Dedifferentiated amniotic fluid mesenchymal stem cell (primary cell): Measurements from ENCODE around the gene TMEM131.

Experiments
- DNase-seq: peaks from one replicate; pipeline ENCODE4 v3.0.0-alpha.2; 2016; ENCODE audit errors: extremely low spot score

The TMEM131 gene

DNA sequence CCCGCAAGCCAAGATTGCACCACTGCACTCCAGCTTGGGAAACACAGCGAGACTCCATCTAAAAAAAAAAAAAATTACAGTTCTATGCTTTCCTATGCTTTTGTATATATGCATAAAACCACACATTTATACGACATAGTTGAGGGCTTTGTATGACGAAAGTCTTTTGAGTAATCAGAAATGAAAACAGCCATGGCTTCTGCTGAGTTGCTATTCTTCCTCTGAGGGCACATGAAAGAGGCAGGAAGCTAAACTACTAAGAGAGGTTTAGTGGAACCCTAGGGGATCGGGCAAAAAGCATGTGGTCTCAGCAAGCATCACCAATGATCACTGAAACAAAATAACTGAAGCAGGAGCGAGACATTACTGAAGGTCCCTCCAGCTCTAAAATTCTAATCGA is 182.8 kb downstream of the TMEM131 start:
- DNase-seq, result no peak

DNA sequence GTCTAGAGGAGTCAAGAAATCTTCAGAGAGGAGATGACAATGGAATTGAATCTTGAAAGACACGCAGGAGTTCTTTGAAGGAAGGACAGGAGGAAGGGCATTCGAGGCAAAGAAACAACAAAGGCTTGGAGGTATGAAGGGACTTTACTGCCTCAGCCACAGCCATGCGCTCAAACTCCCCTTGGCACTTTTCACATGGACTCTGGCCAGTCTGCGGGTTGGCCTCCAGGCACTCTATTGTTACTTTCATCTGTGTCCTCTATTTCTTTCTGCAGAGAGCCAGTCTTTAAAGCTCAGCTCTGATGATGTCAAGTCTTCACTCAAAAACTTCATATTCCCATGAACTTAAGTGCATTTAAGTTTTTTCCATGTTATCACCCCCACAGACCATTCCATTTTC is 186.9 kb downstream of the TMEM131 start:
- no peak for DNase-seq

DNA sequence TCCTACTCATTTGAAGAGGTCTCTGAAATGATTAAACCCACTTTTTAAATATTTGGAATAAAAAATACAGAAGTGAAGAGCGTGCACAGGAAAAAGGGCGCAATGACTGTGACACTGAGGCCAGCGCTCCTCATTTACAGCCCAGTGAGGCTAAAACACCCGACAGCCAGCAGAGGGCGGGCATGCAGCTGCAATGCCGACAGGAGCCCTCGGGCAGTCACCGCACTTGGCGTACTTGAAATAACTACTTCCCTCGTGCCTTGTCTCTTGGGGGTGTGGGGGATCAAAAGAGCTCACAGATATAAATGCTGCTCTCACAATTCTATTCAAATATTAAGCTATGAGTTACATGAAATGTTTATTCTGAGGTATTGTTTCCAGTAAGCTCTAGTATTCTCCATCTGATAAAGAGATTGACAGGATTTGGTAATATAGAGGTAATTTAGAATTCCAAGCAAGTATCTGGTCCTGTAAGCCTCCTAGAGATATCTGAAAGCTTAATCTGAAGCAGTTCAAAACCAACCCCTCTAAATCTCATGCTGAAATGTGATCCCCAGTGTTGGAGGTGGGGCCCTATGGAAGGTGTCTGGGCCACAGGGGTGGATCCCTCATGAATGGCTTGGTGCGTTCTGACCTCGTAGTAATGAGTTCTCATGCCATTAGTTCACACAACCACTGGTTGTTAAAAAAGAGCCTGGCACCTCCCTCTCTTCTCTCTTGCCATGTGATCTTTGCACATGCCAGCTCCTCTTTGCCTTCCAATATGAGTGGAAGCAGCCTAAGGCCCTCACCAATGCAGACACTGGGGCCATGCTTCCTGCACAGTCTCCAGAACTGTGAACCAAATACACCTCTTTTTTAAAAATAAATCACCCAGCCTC is 188.8 kb downstream of the TMEM131 start:
- DNase-seq, result peak; percentile 55

DNA sequence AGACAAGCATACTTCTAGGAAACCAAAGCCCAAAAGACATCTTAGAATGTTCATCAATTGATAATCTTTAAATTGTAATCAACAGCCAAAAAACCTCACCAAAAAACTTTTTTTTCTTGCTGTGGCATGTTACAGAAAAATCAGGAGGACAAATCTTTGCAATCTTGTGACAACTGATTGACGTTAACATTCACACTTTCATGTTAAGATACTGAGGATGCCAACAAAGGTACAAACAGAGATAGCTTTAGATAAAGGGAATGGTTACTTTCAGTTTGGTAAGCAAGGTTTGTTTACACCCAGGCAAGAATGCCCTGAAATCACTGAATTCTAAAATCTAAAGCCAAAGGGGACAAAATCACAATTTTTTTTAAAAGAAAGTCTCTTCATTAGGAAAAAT is 190.0 kb downstream of the TMEM131 start:
- DNase-seq, result no peak

DNA sequence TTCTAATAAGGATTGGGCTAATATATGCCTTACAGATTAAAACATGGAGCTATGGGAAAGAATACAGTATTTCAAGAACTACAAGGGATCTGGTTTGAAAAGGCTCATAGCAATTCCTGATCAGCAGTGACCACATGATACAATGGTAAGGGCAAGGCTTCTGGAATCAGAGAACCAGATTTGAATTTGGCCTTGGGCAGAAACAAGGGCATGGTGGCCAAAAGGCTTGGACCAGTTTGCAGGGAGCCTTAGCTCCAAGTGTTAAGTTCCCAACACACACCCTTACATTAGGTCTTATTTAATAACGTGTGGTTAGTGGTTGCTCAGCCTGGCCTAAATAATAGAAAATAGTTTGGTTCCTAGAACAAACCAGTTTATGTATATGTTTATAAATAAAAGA is 194.7 kb downstream of the TMEM131 start:
- no peak for DNase-seq

DNA sequence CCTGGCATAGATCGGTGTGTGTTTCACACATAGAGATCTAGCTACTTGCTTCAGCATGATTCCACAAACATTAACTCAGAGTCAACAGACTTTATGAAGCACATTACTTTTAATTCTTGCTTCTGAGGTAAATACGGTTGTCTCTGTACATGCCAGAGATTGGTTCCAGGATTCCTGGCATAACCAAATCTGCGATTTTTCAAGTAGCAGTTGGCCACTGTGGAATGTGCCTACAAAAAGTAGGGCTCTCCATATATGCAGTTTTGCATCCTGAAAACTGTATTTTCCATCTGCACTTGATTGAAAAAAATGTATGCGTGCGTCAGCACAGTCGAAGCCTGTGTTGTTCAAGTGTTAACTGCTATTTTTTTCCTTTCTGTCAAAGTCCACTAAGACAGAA is 197.3 kb downstream of the TMEM131 start:
- no peak for DNase-seq

DNA sequence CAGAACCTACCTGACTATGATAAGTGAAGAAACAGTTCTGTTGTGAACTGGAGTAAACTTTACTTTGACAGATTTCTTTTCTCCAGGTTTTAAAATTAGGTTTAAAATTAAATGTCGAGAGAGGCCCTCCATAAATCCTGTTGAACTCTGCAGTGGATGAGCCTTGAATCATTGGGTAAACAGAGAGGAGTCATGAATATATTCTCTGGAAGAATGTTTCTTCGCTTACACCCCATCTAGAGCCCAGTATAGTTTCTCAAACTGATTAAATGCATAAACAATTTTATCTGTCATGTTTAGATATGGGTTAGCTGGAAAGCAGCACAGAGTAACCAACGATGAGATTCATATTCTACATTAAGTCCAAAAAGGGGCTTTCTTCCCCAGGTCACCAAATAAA is 198.4 kb downstream of the TMEM131 start:
- no peak for DNase-seq

DNA sequence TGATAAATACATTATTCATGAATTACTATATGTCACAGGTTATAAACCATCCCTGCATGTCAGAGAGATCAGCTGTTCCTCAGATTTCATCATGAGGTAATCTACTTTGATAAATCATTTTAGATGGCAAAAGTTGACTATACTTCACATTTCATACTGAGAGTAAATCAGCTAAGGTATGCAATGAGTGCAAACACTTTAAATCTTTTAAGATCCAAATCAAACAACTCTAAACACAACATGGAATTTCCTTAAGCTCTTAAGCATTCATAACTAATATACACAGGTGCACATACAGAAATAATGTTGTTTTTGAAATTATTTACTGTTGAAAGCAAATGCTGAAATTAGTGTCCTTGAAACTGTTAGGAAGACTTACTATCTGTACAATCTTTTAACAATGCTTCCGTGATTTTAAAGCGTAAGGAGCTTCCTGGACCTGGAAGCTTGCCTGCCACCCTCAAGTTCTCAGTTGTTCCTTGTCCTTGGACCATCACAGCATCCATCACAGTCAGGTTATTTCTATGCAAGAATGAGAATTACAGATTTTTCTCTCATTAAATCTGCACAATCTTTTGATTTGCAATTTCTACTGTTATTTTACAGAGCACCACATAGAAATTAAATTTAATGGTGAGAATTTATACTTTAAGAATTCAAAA is 199.2 kb downstream of the TMEM131 start:
- no peak for DNase-seq

DNA sequence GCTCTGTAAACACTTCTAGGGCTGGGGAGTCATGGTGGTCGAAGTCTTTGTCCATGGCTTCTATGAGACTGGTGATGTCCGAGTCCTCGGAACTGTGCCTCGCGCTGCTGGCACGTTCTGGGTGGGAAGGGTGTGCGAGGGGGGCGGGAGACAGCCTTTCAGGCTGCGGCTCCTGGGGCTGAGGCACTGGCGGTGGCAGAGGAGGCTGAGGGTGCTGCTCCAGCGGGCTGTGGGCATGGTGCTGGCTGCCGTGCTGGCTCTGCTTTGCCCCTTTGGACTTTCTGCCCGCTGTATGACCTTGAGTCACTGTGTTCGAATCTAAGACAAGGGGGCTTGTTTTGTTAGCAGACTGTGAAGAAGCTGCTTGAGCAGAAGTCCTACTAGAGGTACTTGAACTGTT is 203.3 kb downstream of the TMEM131 start:
- DNase-seq, result no peak

DNA sequence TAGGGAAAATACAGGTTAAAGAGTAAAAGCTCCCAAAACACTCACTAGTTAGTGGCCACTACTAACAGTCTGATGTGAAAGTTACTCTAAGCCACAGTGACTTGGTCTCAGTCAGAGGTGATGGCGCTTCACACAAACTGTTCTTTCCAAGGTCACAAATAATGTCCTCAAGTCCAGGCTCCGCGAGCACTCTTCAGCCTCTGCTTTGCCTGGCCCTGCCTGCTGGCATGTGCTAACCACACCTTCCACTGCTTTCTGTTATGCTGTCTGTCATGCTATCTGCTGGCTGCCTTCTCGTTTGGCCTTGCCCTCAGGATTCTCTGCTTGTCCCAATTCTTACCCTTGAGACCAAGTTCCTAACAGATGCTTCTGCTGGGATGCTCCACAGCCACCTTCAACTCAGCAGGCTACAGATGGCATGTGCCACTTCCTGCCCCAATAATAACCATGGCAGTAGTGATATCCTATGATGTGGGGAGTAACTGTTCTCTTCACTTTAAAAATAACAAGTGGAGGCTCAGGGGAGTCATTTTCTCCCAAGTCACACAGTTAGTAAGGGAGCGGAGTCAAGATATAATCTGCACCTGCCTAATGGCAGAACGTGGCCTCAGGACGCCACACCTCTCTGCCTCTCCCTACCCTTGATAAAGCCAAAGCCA is 206.6 kb downstream of the TMEM131 start:
- no peak for DNase-seq

DNA sequence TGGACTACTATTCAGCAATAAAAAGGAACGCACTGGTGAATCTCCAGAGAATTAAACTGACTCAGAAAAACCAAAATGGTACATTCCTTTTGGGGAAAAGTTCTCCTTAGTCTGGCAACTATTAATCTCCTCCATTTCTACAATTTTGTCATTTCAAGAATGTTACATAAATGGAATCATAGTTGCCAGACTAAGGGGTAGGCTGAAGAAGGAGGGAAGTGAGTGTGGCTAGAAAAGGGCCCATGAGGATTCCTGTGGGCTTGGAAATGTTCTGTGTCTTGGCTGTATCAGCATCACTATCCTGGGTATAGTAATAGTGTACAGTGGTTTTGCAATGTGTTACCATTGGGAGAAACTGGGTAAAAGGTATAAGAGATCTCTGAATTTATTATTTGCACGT is 209.9 kb downstream of the TMEM131 start:
- no peak for DNase-seq

DNA sequence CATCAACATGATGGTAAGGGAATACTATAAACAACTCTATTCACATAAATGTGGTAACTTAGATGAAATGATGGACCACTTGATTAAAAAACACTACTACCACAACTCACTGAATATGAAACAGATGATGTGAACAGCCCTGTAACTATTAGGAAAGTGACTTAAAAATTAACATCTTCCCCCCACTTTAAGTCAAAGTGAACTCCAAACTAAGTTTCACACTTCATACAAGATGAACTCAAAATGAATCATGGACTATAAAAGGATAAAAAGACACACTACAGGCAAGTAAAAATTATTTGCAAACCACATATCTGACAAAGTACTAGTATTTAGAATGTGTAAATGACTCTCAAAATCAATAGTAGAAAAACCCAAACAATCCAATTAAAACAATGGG is 210.8 kb downstream of the TMEM131 start:
- no peak for DNase-seq

DNA sequence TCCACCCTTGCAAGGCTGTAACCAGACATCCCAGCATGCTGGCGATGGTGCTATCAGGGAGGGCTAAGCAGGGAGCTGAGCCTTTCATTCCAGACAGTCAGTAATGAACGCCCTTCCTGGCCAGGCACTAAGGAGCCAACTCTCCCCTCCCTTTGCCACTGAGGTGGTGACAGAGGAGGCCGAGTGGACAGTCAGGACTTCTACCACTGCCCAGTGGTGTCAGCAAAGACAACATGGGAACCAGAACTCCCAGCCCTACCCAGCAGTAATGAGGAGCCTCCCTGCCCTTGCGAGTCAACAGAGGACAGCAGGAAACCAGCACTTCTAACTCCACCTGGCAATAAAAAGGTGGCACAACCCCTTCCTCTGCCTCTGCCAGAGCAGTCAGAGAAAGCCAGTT is 213.8 kb downstream of the TMEM131 start:
- no peak for DNase-seq

DNA sequence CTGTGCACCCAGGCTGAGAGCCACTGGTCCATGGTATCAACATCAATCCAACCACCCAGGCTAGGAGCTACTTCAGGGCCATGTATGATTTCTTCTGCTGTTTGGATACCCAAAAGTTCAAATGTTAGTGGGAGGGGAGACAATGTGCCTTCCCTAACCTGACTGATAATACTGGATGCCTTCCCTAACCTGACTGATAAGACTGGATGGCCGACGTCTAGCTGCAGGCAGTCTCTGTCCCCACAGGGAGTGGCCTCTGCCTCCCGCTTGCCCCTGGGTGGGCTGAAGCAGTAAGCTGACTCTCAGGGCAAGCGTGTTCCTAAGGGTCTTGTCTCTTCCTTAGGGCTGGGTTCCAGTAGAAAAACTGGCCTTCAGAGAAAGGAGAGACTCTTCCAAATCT is 216.6 kb downstream of the TMEM131 start:
- DNase-seq, result no peak

DNA sequence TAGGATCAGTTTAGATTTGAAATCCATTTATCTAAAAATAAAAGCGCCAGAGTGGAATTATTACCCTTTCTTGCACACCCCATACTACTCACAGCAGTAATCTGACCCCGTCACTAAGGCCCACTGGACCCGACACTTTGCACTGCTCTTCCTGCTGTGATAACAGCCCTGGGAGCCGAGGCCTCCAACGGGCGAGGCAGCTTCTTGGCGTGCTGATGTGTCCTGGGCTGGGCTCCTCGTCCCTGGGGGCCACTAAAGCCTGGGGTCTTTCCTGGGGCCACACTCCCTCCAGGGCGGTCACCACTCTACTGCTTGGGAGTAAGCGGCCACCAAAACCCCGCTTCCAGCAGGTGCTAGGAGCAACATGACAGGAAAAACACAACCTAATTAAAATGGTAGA is 220.7 kb downstream of the TMEM131 start:
- DNase-seq, result no peak

DNA sequence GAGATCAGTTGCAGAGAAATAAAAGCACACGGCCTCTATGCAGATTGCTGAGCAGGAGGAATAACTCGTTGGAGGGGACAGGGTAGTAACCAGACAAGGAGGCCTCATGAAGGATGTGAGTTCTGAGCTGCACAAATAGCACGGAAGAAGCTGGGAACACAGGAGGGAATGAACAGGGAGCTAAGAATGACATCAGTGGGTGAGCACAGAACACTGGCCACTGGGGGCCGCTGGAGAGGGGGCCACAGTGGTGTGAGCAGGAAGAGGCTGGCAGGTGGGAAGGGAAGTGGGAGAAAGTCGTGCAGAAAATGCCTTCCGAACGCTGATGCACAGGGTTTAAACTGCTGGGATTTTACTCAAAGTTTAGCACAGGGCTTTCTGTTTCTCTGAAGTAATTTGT is 221.3 kb downstream of the TMEM131 start:
- no peak for DNase-seq

DNA sequence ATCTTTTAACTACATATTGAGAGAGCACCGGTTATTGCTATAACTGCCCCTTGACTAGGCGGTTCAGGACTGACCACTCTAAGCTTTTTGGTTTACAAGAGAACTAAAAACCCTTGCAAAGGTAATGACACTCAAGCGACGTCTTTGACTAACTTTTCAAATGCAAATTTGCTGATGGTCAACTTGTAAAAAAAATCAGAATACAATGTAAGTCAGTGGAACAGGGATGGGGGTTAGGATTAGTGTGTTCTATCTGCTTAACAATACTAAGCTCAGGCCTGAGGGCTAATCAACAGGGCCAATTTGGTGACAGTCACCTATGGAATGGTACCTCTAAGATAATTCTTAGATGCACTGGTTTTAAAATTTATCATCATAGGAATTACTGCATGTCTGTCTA is 225.3 kb downstream of the TMEM131 start:
- no peak for DNase-seq

DNA sequence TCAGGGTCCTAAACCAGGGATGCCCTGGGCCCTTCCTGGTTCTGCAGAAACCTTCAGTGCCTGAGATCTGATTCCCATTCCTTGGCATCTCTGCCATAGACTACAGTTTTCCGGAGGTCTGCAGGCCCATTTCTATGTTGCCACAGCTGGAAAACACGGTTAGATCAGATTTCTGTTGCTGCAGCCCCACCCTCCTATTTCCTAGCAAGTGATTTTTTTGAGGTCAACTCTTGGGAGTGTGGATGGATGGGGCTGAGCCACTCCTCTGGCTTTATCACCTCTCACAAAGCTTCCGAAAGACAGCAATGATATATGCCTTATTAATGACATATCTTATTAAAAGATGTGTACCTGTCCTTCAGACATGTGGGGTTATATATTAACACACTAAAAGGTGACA is 226.0 kb downstream of the TMEM131 start:
- no peak for DNase-seq

DNA sequence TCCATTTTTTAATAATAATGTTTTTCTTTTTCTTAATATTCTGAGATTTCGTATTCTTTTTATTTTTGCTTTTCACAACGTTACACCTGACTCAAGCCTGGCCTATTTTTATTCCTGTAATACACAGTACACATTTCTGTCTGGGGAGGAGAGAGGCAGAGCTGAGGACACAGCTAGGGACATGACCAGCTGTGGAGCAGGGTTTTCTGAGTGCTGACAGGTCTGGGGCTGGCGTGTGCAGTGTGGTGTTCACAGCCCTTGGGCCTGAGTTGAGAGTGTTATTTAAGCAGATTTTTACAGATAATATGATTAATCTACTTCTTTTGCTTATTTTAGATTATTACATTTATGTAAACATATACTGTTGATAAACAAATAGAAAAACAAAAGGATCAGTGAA is 226.4 kb downstream of the TMEM131 start:
- no peak for DNase-seq

DNA sequence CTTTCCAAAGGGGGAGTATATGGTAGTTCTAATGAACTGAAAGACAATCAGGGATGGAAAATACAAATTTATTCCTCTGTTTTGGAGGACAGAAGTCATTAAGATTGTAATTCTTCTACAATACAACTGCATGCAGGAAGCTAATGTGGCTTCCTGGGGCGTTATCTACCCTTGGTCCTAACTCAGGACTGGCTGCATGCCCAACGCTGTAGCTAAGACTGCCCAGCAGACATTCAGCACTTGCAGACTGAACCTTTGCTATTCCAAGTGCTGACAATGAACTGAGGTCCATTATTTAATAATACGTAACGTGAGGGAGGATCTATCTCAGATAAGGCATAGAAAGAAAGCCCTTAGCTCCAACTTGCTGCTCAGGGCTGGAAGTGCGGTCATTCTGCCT is 229.2 kb downstream of the TMEM131 start:
- DNase-seq, result no peak

DNA sequence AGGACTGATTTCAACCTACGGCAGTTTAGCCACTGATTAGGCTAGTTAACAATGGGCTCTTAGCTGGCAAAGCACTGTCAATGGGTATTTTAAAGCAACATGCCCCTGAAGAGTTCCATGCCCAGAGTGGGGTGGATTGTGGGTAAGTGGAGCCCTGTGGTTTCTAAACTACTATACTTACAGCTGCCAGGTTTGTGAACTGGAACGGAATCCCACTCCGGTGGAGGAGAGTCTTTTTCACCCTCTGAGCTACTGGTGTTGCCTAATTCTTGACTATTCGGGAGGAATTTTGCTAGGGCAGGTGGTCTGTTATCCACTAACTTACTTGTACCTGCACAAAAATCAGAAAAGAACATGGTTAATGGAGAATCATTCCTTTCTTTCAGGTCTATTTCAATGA is 229.8 kb downstream of the TMEM131 start:
- no peak for DNase-seq

DNA sequence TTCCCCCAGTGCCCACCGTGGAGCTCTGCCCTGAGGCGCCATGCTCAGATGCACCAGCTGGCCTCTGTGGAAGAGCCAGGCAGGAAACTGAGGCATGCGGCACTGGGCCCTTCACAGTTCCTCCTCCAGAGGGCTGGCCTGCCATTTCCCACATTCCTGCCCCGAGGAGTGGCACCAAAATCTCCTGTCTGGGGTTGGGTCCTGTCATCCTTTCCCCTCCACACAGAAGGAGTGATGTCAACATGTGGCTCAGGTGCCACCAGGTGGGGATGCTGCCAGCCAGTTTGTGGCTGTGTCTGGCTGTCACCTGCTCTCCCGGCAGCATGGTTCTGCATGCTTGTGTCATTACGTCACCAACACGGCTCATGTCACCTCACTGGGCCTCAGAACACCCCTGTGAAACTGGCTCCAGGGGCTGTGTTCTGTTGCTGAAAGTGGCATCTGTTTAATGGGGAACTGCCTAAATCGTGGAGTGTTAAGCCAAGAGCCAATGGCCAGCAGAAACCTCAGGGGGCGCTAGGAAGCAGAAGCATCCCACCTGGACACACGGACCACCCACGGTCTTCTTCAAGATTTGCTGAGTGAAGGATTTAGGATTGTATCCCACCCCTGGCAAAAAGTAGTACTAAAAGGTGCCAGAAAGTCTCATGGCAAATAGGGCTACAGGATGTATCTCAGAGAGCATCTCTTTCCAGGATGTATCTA is 231.0 kb downstream of the TMEM131 start:
- no peak for DNase-seq
